SK-N-SH treated with all-trans-retinoic acid at 6 μM for 48 hours (cell line): Measurements from ENCODE around the gene KAT6B.

ENCODE experiments used
- BACH2 ChIP-seq: fragments of 250-450 bp; sonication (Bioruptor Pico); IDR thresholded peaks from 2 replicates; pipeline ENCODE4 v1.9.0; 2021; ENCODE audit warnings: mild to moderate bottlenecking, borderline replicate concordance
- CREB5 ChIP-seq: fragments of 250-450 bp; sonication (Bioruptor Pico); IDR thresholded peaks from 2 replicates; pipeline ENCODE4 v1.5.1; 2020; ENCODE audit warnings: low read depth, mild to moderate bottlenecking, moderate library complexity
- CSRNP3 ChIP-seq: fragments of 250-450 bp; sonication (Bioruptor Pico); IDR thresholded peaks from 2 replicates; pipeline ENCODE4 v1.5.1; 2021; ENCODE audit warnings: mild to moderate bottlenecking, moderate library complexity
- ISL1 ChIP-seq: fragments of 250-450 bp; sonication (Bioruptor Pico); IDR thresholded peaks from 2 replicates; pipeline ENCODE4 v2.1.2; 2022; ENCODE audit warnings: mild to moderate bottlenecking, moderate library complexity
- OSR1 ChIP-seq: fragments of 250-450 bp; sonication (Bioruptor Pico); IDR thresholded peaks from 2 replicates; pipeline ENCODE4 v1.8.0; 2022; ENCODE audit warnings: moderate library complexity, mild to moderate bottlenecking, inconsistent platforms
- PATZ1 ChIP-seq: fragments of 250-450 bp; sonication (Bioruptor Pico); IDR thresholded peaks from 2 replicates; pipeline ENCODE4 v1.8.0; 2020; ENCODE audit warnings: mild to moderate bottlenecking, moderate library complexity, borderline replicate concordance
- SNAI2 ChIP-seq: fragments of 250-450 bp; sonication (Bioruptor Pico); IDR thresholded peaks from 2 replicates; pipeline ENCODE4 v1.5.0; 2020; ENCODE audit warnings: mild to moderate bottlenecking, moderate library complexity
- TOX ChIP-seq: fragments of 250-450 bp; sonication (Bioruptor Pico); IDR thresholded peaks from 2 replicates; pipeline ENCODE4 v1.8.0; 2021; ENCODE audit warnings: mild to moderate bottlenecking, moderate library complexity, borderline replicate concordance
- ZC3H10 ChIP-seq: fragments of 250-450 bp; sonication (Bioruptor Pico); IDR thresholded peaks from 2 replicates; pipeline ENCODE4 v1.5.1; 2021; ENCODE audit warnings: mild to moderate bottlenecking, moderate library complexity
- ZFP3 ChIP-seq: fragments of 250-450 bp; sonication (Bioruptor Pico); IDR thresholded peaks from 2 replicates; pipeline ENCODE4 v1.5.0; 2020; ENCODE audit warnings: mild to moderate bottlenecking, moderate library complexity
- ZFP30 ChIP-seq: fragments of 450-650 bp; formaldehyde crosslinking; IDR thresholded peaks from 2 replicates; pipeline ENCODE4 v1.5.0; 2022; ENCODE audit warnings: mild to moderate bottlenecking, moderate library complexity
- ZNF565 ChIP-seq: fragments of 450-650 bp; formaldehyde crosslinking; conservative IDR thresholded peaks from 2 replicates; pipeline ENCODE4 v1.5.0; 2020; ENCODE audit warnings: low read depth, mild to moderate bottlenecking, moderate library complexity
- ZNF70 ChIP-seq: fragments of 450-650 bp; formaldehyde crosslinking; IDR thresholded peaks from 2 replicates; pipeline ENCODE4 v1.5.0; 2020; ENCODE audit warnings: mild to moderate bottlenecking, moderate library complexity

- TF ChIP-seq ZNF565 (CRISPR knock-in tag): no peak
- no peak for TF ChIP-seq BACH2 (CRISPR knock-in tag)
- TF ChIP-seq PATZ1 (CRISPR knock-in tag): no peak
- TF ChIP-seq ZC3H10: no peak
- no peak for TF ChIP-seq CREB5 (CRISPR knock-in tag)
- no peak for TF ChIP-seq OSR1 (CRISPR knock-in tag)
- TF ChIP-seq ZNF70: no peak
- no peak for TF ChIP-seq ISL1
- TF ChIP-seq CSRNP3 (CRISPR knock-in tag): no peak
- no peak for TF ChIP-seq SNAI2 (CRISPR knock-in tag)
- no peak for TF ChIP-seq ZFP30 (CRISPR knock-in tag)
- no peak for TF ChIP-seq TOX (CRISPR knock-in tag)
- TF ChIP-seq ZFP3 (CRISPR knock-in tag): no peak
Observed at GRCh38 chr10:75051308-75051707, 224.9 kb downstream of the KAT6B start.
